B cell (primary cell): ENCODE results near the gene PLA2G6. TPM values are rescaled to one million over a fixed set of nuclear protein-coding genes. Genes with fewer than 3 reads are reported as not detected.

Experiments used
- ATAC-seq: fragments of 200-7000 bp; cut with Tn5 transposase; one replicate; pipeline ENCODE4 v1.10.0; 2021; ENCODE audit warnings: low read depth, mild to moderate bottlenecking, moderate number of reproducible peaks, moderate library complexity
- CTCF ChIA-PET: fragments of 350-600 bp; sonication (Branson Sonifier 250); formaldehyde crosslinking; loops from one replicate; lab custom pipeline; 2021; ENCODE audit warnings: antibody characterized with exemption, inconsistent platforms; lab: Charles Lee
- POLR2A ChIA-PET: fragments of 350-600 bp; sonication (Branson Sonifier 250); formaldehyde crosslinking; loops from one replicate; lab custom pipeline; 2021; ENCODE audit warnings: antibody characterized with exemption; lab: Charles Lee
- DNase-seq: peaks from one replicate; pipeline ENCODE4 v3.0.0; 2013
- H2AFZ ChIP-seq: 2 replicates; pipeline ENCODE4 v1.6.1; 2012; ENCODE audit warnings: mild to moderate bottlenecking, low read depth, low read length; ENCODE audit not compliant: insufficient read depth, poor library complexity, severe bottlenecking
- H3K27ac ChIP-seq, 2 donors: 1 replicate in 1 of 2; 2 replicates in 1 of 2; pipeline ENCODE4 v1.5.1; 2012 to 2013; ENCODE audit warnings: low read length in 2 of 2, mild to moderate bottlenecking in 2 of 2, moderate library complexity in 1 of 2
- H3K27me3 ChIP-seq, 4 experiments: fragments of 200-600 bp in 1 of 4; sonication (generic) in 1 of 4; replicated peaks in 1 of 4; 1 replicate in 2 of 4; 2 replicates in 2 of 4; pipeline versions ENCODE4 v1.6.1 to v1.7.0; 2013 to 2016; ENCODE audit warnings: low read length in 3 of 4, mild to moderate bottlenecking in 2 of 4, mixed read lengths in 1 of 4, moderate library complexity in 1 of 4; ENCODE audit not compliant: insufficient read depth in 4 of 4, control insufficient read depth in 3 of 4; ENCODE audit errors: control extremely low read depth in 1 of 4
- H3K36me3 ChIP-seq, 2 experiments: replicated peaks in 1 of 2; 1 replicate in 1 of 2; 2 replicates in 1 of 2; pipeline versions ENCODE4 v1.6.1 to v1.7.1; 2013; ENCODE audit warnings: low read length in 1 of 2; ENCODE audit not compliant: insufficient read depth in 2 of 2, control insufficient read depth in 1 of 2; ENCODE audit errors: control extremely low read depth in 1 of 2, extremely low read depth in 1 of 2
- H3K4me1 ChIP-seq, 2 donors: fragments of 200-600 bp in 1 of 2; sonication (generic) in 1 of 2; 1 replicate in 1 of 2; 2 replicates in 1 of 2; pipeline versions ENCODE4 v1.5.1 to v1.6.1; 2013 to 2017; ENCODE audit warnings: low read length in 2 of 2; ENCODE audit not compliant: control insufficient read depth in 2 of 2, insufficient read depth in 2 of 2
- H3K4me2 ChIP-seq: replicated peaks from 2 replicates; pipeline ENCODE3; 2012; ENCODE audit warnings: mild to moderate bottlenecking, low read depth, low read length; ENCODE audit not compliant: poor library complexity, severe bottlenecking
- H3K4me3 ChIP-seq, 5 experiments: fragments of 200-600 bp in 1 of 5; sonication (generic) in 1 of 5; 1 replicate in 3 of 5; 2 replicates in 2 of 5; pipeline versions ENCODE4 v1.5.1 to v1.7.0; 2011 to 2016; ENCODE audit warnings: low read length in 4 of 5, mild to moderate bottlenecking in 4 of 5, low read depth in 2 of 5, control low read depth in 1 of 5, moderate library complexity in 1 of 5; ENCODE audit not compliant: insufficient read depth in 1 of 5; ENCODE audit errors: control extremely low read depth in 1 of 5, extremely low read depth in 1 of 5
- H3K79me2 ChIP-seq: fragments of 200-600 bp; sonication (generic); one replicate; pipeline ENCODE4 v1.6.0; 2016; ENCODE audit warnings: low read length; ENCODE audit not compliant: control insufficient read depth, insufficient read depth
- H3K9ac ChIP-seq: fragments of 200-600 bp; sonication (generic); 2 replicates; pipeline ENCODE4 v1.6.1; 2017; ENCODE audit warnings: mild to moderate bottlenecking, low read length, moderate library complexity
- H3K9me3 ChIP-seq, 3 donors: one replicate each; pipeline versions ENCODE4 v1.6.1 to v1.7.1; 2013; ENCODE audit warnings: low read length in 2 of 3; ENCODE audit not compliant: control insufficient read depth in 2 of 3, insufficient read depth in 1 of 3; ENCODE audit errors: control extremely low read depth in 1 of 3
- H4K20me1 ChIP-seq: 2 replicates; pipeline ENCODE4 v1.6.0; 2012; ENCODE audit warnings: mild to moderate bottlenecking, low read length; ENCODE audit not compliant: insufficient read depth, control insufficient read depth, poor library complexity, severe bottlenecking
- H3K27ac Mint-ChIP-seq: one replicate; pipeline ENCODE4 v1.8.0; 2021; ENCODE audit warnings: mixed read lengths
- H3K27me3 Mint-ChIP-seq: one replicate; pipeline ENCODE4 v1.8.0; 2021; ENCODE audit warnings: mixed read lengths
- H3K4me1 Mint-ChIP-seq: one replicate; pipeline ENCODE4 v1.8.0; 2021; ENCODE audit warnings: mixed read lengths
- H3K4me3 Mint-ChIP-seq: one replicate; pipeline ENCODE4 v1.8.0; 2021; ENCODE audit warnings: mixed read lengths
- H3K9me3 Mint-ChIP-seq: one replicate; pipeline ENCODE4 v1.8.0; 2022; ENCODE audit warnings: mixed read lengths; ENCODE audit not compliant: insufficient read depth
- EZH2 ChIP-seq: IDR thresholded peaks from 2 replicates; pipeline ENCODE4 v1.6.1; 2012; ENCODE audit warnings: borderline replicate concordance, low read depth, mild to moderate bottlenecking, moderate library complexity, low read length; ENCODE audit not compliant: insufficient read depth, poor library complexity, severe bottlenecking
- WGBS: methylation state at CpG from one replicate; pipeline ENCODE4 v1.1.5; 2013; ENCODE audit warnings: missing lambda C conversion rate; ENCODE audit not compliant: insufficient coverage; 5-methylcytosine and 5-hydroxymethylcytosine counted together
- intact Hi-C: fragments of 100-400 bp; cut with micrococcal nuclease; formaldehyde crosslinking; loops from one replicate; pipeline ENCODE4 v1.10.0; 2022
- polyA plus RNA-seq: library from polyadenylated mRNA; depleted of rRNA; stranded (reverse); fragments of >200 nt; gene quantifications from 2 replicates; pipeline ENCODE4 v1.2.3, GENCODE V29; 2012
- total RNA-seq, 2 donors: library from RNA; stranded (reverse); fragments of 120-200 nt in 1 of 2; gene quantifications; 1 replicate in 1 of 2; 2 replicates in 1 of 2; pipeline versions ENCODE4 v1.2.3 to v1.2.4, GENCODE V29; 2013 to 2022
- TF ChIP-seq, protein P1 (sequence below): fragments of 200-600 bp; IDR thresholded peaks from one replicate; pipeline ENCODE4 v1.8.0; 2022; ENCODE audit warnings: antibody characterized with exemption, mild to moderate bottlenecking

The PLA2G6 gene
- total and polyA plus RNA-seq, 2 donors (not counting 1 experiment from before 2014, with no cell fraction given), result 125 to 148 TPM

DNA sequence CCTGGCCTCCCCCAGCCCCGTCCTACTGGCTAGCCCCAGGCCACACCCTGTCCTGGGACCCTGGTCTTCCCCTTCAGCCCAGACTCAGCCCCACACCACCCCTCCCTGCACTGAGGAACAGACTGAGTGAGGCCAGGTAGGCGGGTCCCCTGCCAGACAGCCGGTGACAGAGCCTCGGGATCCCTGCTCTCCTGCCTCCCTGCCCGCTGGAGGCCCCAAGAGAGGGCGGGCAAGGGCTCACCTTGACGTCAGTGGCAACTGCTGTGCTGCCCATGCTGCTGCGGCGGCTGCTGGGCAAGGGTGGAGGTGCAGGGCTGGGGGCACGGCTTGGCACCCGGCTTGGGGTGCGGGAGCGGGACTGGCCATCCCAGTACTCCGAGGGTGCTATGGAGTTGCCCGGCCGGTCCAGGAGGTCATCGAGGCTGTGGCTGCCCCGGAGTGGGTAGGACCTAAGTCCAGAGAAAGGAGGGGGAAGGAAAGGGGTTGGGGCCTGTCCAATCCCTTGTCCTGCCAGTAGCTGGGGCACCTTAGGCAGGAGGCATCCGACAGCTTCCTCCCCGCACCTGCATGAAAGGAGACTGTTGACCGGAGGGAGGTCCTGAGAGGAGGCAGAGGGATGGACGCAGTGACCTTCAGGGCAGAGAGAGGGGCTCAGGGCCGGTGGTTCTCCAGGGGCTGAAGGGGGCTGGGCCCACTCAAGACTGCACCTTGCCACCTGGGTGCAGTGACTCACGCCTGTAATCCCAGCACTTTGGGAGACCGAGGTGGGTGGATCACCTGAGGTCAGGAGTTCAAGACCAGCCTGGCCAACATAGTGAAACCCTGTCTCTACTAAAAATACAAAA, 95.4 kb downstream of the PLA2G6 start:
- no peak overlapping the region for H3K27ac Mint-ChIP-seq
- no peaks in the 10 kb centered on the region for H3K9me3 ChIP-seq
- DNase-seq, result no peak
- TF ChIP-seq EZH2, result no peak
- TF ChIP-seq, protein P1, sequence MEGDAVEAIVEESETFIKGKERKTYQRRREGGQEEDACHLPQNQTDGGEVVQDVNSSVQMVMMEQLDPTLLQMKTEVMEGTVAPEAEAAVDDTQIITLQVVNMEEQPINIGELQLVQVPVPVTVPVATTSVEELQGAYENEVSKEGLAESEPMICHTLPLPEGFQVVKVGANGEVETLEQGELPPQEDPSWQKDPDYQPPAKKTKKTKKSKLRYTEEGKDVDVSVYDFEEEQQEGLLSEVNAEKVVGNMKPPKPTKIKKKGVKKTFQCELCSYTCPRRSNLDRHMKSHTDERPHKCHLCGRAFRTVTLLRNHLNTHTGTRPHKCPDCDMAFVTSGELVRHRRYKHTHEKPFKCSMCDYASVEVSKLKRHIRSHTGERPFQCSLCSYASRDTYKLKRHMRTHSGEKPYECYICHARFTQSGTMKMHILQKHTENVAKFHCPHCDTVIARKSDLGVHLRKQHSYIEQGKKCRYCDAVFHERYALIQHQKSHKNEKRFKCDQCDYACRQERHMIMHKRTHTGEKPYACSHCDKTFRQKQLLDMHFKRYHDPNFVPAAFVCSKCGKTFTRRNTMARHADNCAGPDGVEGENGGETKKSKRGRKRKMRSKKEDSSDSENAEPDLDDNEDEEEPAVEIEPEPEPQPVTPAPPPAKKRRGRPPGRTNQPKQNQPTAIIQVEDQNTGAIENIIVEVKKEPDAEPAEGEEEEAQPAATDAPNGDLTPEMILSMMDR, result no peak
- H2AFZ ChIP-seq, result no peak overlapping the region
- H3K9ac ChIP-seq, result no peak overlapping the region
- H3K4me1 Mint-ChIP-seq, result peaks cover 5% of the 10 kb centered on the region
- H3K4me1 ChIP-seq, result peaks cover 15 to 17% of the 10 kb centered on the region in 2 donors
- ATAC-seq, result no peak
- H3K27ac ChIP-seq, result no peak overlapping the region
- 92% methylated on average over 24 of the region's 25 CpGs for WGBS
- peaks cover 0 to 40% (median 19%) of the 10 kb centered on the region in 4 experiments for H3K27me3 ChIP-seq
- CTCF ChIA-PET, result no interaction called here
- no peak overlapping the region for H3K4me3 ChIP-seq
- H3K79me2 ChIP-seq, result no peaks in the 10 kb centered on the region
- no peaks in the 10 kb centered on the region for H4K20me1 ChIP-seq
- intact Hi-C loops, result no loop called here
- no peak overlapping the region for H3K4me2 ChIP-seq
- H3K27me3 Mint-ChIP-seq, result peaks cover 26% of the 10 kb centered on the region
- POLR2A ChIA-PET, result no interaction called here
- H3K36me3 ChIP-seq, result no peaks in the 10 kb centered on the region
- no peaks in the 10 kb centered on the region for H3K9me3 Mint-ChIP-seq
- H3K4me3 Mint-ChIP-seq, result no peak overlapping the region

DNA sequence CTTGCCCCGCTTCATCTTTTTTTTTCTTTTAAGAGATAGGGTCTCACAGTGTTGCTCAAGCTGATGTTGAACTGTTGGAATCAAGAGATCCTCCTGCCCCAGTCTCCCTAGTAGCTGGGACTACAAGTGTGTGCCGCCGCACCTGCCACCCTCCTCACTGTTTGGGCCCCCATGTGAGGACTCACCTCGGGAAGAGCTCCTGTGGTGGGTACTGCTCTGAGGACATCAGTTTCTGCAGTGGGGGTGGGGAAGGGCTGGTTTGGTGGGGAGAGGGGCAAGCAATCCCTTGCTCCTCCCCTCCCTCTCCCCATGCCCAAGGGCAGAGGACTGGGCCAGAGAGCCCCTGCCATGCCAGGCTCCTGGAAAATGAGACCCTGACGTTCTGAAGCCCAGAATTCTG, 96.1 kb downstream of the PLA2G6 start:
- TF ChIP-seq EZH2, result no peak
- TF ChIP-seq, protein P1, result no peak
- no peak overlapping the region for H3K9ac ChIP-seq
- DNase-seq (no peak), ATAC-seq (no peak)
- H2AFZ ChIP-seq, result no peak overlapping the region
- H3K79me2 ChIP-seq, result no peaks in the 10 kb centered on the region
- no peak overlapping the region for H3K27ac ChIP-seq
- H3K27me3 ChIP-seq, result peaks cover 0 to 44% (median 21%) of the 10 kb centered on the region in 4 experiments
- no peak overlapping the region for H3K4me2 ChIP-seq
- H3K4me1 ChIP-seq, result peaks cover 17 to 18% of the 10 kb centered on the region in 2 donors
- ChIA-PET CTCF (no interaction called here), POLR2A (no interaction called here)
- WGBS, result 74% methylated on average over 3 of the region's 5 CpGs
- H3K4me3 ChIP-seq, result no peak overlapping the region
- peaks cover 5% of the 10 kb centered on the region for H3K4me1 Mint-ChIP-seq
- peaks cover 22% of the 10 kb centered on the region for H3K27me3 Mint-ChIP-seq
- H4K20me1 ChIP-seq, result no peaks in the 10 kb centered on the region
- no peaks in the 10 kb centered on the region for H3K9me3 Mint-ChIP-seq
- H3K4me3 Mint-ChIP-seq, result no peak overlapping the region
- no peaks in the 10 kb centered on the region for H3K9me3 ChIP-seq
- intact Hi-C loops, result no loop called here
- no peaks in the 10 kb centered on the region for H3K36me3 ChIP-seq
- no peak overlapping the region for H3K27ac Mint-ChIP-seq
